ENCODE data around the gene HMCN2.

- no peak for TF ChIP-seq CTCF (IDR thresholded peaks at IDR 0.05)
- TF ChIP-seq ZFX (IDR thresholded peaks at IDR 0.05; ENCODE audit: borderline replicate concordance): no peak
Measured at GRCh38 chr9:130463763-130464745, 198.5 kb downstream of the HMCN2 start.

All from 22Rv1 (cell line).